GM23338 (cell line): ENCODE results near the gene DCBLD1. TPM values are rescaled to one million over a fixed set of nuclear protein-coding genes. Genes with fewer than 3 reads are reported as not detected.
A peak's percentile ranks its signal among the peaks of the same experiment; 100 is the strongest.

Experiments used
- ATAC-seq: fragments of 200-7000 bp; cut with Tn5 transposase; 3 replicates; pipeline ENCODE4 v1.9.1; 2020
- DNase-seq: peaks from one replicate; pipeline ENCODE4 v3.0.0-alpha.2; 2015; ENCODE audit warnings: low spot score
- H2AFZ ChIP-seq: fragments of 200-600 bp; sonication (generic); 2 replicates; pipeline ENCODE4 v1.8.0; 2016; ENCODE audit warnings: antibody characterized with exemption, mild to moderate bottlenecking, moderate library complexity
- H3F3A ChIP-seq: fragments of 200-600 bp; sonication (generic); replicated peaks from 2 replicates; pipeline ENCODE4 v1.8.0; 2017; ENCODE audit warnings: antibody characterized with exemption, mixed run types, low read depth
- H3K27ac ChIP-seq: fragments of 200-600 bp; sonication (generic); 2 replicates; pipeline ENCODE4 v1.6.1; 2016; ENCODE audit warnings: low read depth
- H3K27me3 ChIP-seq: fragments of 200-600 bp; sonication (generic); 2 replicates; pipeline ENCODE4 v1.8.0; 2016; ENCODE audit warnings: mild to moderate bottlenecking, mixed run types, moderate library complexity; ENCODE audit not compliant: insufficient read depth
- H3K36me3 ChIP-seq: fragments of 200-600 bp; sonication (generic); 2 replicates; pipeline ENCODE4 v1.8.0; 2016; ENCODE audit warnings: mild to moderate bottlenecking; ENCODE audit not compliant: insufficient read depth
- H3K4me1 ChIP-seq: fragments of 200-600 bp; sonication (generic); 2 replicates; pipeline ENCODE4 v1.8.0; 2016; ENCODE audit warnings: mild to moderate bottlenecking, moderate library complexity; ENCODE audit not compliant: insufficient read depth
- H3K4me2 ChIP-seq: fragments of 200-600 bp; sonication (generic); 2 replicates; pipeline ENCODE4 v1.7.1; 2017; ENCODE audit warnings: mixed run types
- H3K4me3 ChIP-seq: fragments of 200-600 bp; sonication (generic); 2 replicates; pipeline ENCODE4 v1.6.1; 2016; ENCODE audit warnings: mixed run types
- H3K79me2 ChIP-seq: fragments of 200-600 bp; sonication (generic); replicated peaks from 2 replicates; pipeline ENCODE4 v1.8.0; 2017; ENCODE audit warnings: mild to moderate bottlenecking; ENCODE audit not compliant: insufficient read depth
- H3K9me2 ChIP-seq: fragments of 200-600 bp; sonication (generic); 2 replicates; pipeline ENCODE4 v1.8.0; 2017; ENCODE audit not compliant: insufficient read depth
- H4K20me1 ChIP-seq: fragments of 200-600 bp; sonication (generic); replicated peaks from 2 replicates; pipeline ENCODE4 v1.8.0; 2017; ENCODE audit warnings: mild to moderate bottlenecking; ENCODE audit not compliant: insufficient read depth
- H3K27ac Mint-ChIP-seq: 2 replicates; pipeline ENCODE4 v1.8.0; 2020; ENCODE audit warnings: inconsistent platforms, mild to moderate bottlenecking, moderate library complexity, mixed read lengths
- H3K27me3 Mint-ChIP-seq: 3 replicates; pipeline ENCODE4 v1.8.0; 2022; ENCODE audit warnings: low read depth, mild to moderate bottlenecking, moderate library complexity, mixed read lengths, inconsistent platforms; ENCODE audit not compliant: insufficient read depth, poor library complexity
- H3K36me3 Mint-ChIP-seq: 3 replicates; pipeline ENCODE4 v1.8.0; 2021; ENCODE audit warnings: low read depth, mild to moderate bottlenecking, inconsistent platforms, moderate library complexity, mixed read lengths
- H3K4me1 Mint-ChIP-seq: 3 replicates; pipeline ENCODE4 v1.8.0; 2020; ENCODE audit warnings: mild to moderate bottlenecking, inconsistent platforms, mixed read lengths
- H3K4me3 Mint-ChIP-seq: 3 replicates; pipeline ENCODE4 v1.8.0; 2021; ENCODE audit warnings: moderate library complexity, mild to moderate bottlenecking, inconsistent platforms, mixed read lengths
- H3K9me3 Mint-ChIP-seq: 3 replicates; pipeline ENCODE4 v1.8.0; 2020; ENCODE audit warnings: moderate library complexity, mild to moderate bottlenecking, inconsistent platforms, mixed read lengths
- CREB1 ChIP-seq: fragments of 250-450 bp; sonication (Bioruptor Pico); IDR thresholded peaks from 2 replicates; pipeline ENCODE4 v1.5.0; 2020; ENCODE audit warnings: low read depth, mild to moderate bottlenecking, moderate library complexity
- CTCF ChIP-seq, 2 experiments: fragments of 200-600 bp in 1 of 2; sonication (generic) in 1 of 2; conservative IDR thresholded peaks; 2 replicates each; pipeline versions ENCODE4 v1.5.1 to v1.6.1; 2016 to 2017; ENCODE audit warnings: antibody characterized with exemption in 2 of 2, low read depth in 2 of 2, mild to moderate bottlenecking in 2 of 2, moderate library complexity in 1 of 2
- JUNB ChIP-seq: IDR thresholded peaks from one replicate; pipeline ENCODE4 v1.6.1; 2016; ENCODE audit warnings: antibody characterized with exemption; ENCODE audit not compliant: unreplicated experiment
- NANOG ChIP-seq: IDR thresholded peaks from 2 replicates; pipeline ENCODE4 v1.6.1; 2016; ENCODE audit warnings: antibody characterized with exemption, borderline replicate concordance
- REST ChIP-seq: IDR thresholded peaks from one replicate; pipeline ENCODE4 v1.6.1; 2018; ENCODE audit warnings: antibody characterized with exemption; ENCODE audit not compliant: unreplicated experiment
- polyA plus RNA-seq: library from polyadenylated mRNA; unstranded; fragments of >200 nt; fragmentation: Nextera tagmentation; extraction: Ambion mirVana; gene quantifications from 2 replicates; pipeline ENCODE4 v1.2.1, GENCODE V29; 2016
- total RNA-seq: library from RNA; depleted of rRNA; stranded (reverse); fragments of >200 nt; shearing (Covaris generic); gene quantifications from 2 replicates; pipeline ENCODE4 v1.2.3, GENCODE V29; 2014

DCBLD1 gene
- total and polyA plus RNA-seq, 2 experiments from 2014 or later: 4.2 to 7.6 TPM

DNA sequence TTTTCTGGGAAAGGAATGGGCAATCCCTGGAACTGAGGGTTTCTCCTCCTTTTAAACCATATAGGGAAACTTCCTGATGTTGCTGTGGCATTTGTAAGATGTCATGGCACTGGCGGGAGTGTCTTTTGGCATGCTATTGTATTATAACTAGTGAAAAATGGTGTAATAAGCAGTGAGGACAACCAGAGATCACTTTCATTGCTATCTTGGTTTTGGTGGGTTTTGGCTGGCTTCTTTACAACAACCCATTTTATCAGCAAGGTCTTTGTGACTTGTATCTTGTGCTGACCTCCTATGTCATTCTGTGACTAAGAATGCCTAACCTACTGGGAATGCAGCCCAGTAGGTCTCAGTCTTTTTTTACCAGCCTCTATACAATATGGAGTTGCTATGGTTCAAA is 9.1 kb upstream of the DCBLD1 start (continued):
- TF ChIP-seq NANOG: no peak
- no peak for TF ChIP-seq REST
- no peak for TF ChIP-seq CTCF (conservative IDR thresholded peaks at IDR 0.05; ENCODE audit: low read depth in 2 of 2)
- TF ChIP-seq JUNB: no peak

GRCh38 chr6:117477988-117478852 is 4.3 kb upstream of the DCBLD1 start:
- H3K9me3 Mint-ChIP-seq: no peaks in the 10 kb centered on the region

More at GRCh38 chr6:117477988-117478852, 4.3 kb upstream of the DCBLD1 start:
- Histone ChIP-seq H3K27ac (no peak overlapping the region), H3K9me2 (no peaks in the 10 kb centered on the region), H2AFZ (peak overlapping the region; percentile 25; the same call in 1 of the 2 replicates), H3K79me2 (no peaks in the 10 kb centered on the region), H3K4me3 (no peak overlapping the region), H3K36me3 (no peaks in the 10 kb centered on the region), H3K27me3 (peaks cover 28% of the 10 kb centered on the region), H4K20me1 (no peaks in the 10 kb centered on the region), H3K4me2 (no peak overlapping the region), H3F3A (peaks cover 7% of the 10 kb centered on the region), H3K4me1 (peaks cover 34% of the 10 kb centered on the region)
- Mint-ChIP-seq H3K36me3 (no peaks in the 10 kb centered on the region), H3K27me3 (peaks cover 17% of the 10 kb centered on the region), H3K4me3 (no peak overlapping the region), H3K4me1 (peaks cover 37% of the 10 kb centered on the region), H3K27ac (no peak overlapping the region; the same call in 1 of the 2 replicates)
- TF ChIP-seq CREB1 (CRISPR knock-in tag) (no peak), CTCF (conservative IDR thresholded peaks at IDR 0.05; ENCODE audit: low read depth in 2 of 2) (peak; percentile 51 to 77)
- ATAC-seq: peak; percentile 10
- DNase-seq: peak; percentile 62
